ENCODE data around the gene OR1D5.
"Not testable (repeated sequence)": the region's sequence is repeated elsewhere in the genome, so short reads cannot be mapped to it uniquely, and the experiment has no call there.

The OR1D5 gene, protein sequence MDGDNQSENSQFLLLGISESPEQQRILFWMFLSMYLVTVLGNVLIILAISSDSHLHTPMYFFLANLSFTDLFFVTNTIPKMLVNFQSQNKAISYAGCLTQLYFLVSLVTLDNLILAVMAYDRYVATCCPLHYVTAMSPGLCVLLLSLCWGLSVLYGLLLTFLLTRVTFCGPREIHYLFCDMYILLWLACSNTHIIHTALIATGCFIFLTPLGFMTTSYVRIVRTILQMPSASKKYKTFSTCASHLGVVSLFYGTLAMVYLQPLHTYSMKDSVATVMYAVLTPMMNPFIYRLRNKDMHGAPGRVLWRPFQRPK

GRCh38 chr17:3063507-3063906 is at the start of gene OR1D5:
TSS of gene OR1D5 (minus strand) at chr17:3063607. CDS start at chr17:3063607, 0 bp downstream.
- TF ChIP-seq GATA2, GATA3 (IDR thresholded peaks at IDR 0.05; ENCODE audit: low read depth, low read length): not testable (repeated sequence)

GRCh38 chr17:3104322-3104721 is 40.9 kb upstream of the OR1D5 start, which contains the start of gene OR1D2:
TSS of gene OR1D2 (minus strand) at chr17:3104422. CDS start at chr17:3092996, 11,426 bp downstream.
- TF ChIP-seq GATA2 (IDR thresholded peaks at IDR 0.05; ENCODE audit: low read depth, low read length) (no peak), GATA3 (IDR thresholded peaks at IDR 0.05; ENCODE audit: low read depth, low read length) (no peak)

DNA sequence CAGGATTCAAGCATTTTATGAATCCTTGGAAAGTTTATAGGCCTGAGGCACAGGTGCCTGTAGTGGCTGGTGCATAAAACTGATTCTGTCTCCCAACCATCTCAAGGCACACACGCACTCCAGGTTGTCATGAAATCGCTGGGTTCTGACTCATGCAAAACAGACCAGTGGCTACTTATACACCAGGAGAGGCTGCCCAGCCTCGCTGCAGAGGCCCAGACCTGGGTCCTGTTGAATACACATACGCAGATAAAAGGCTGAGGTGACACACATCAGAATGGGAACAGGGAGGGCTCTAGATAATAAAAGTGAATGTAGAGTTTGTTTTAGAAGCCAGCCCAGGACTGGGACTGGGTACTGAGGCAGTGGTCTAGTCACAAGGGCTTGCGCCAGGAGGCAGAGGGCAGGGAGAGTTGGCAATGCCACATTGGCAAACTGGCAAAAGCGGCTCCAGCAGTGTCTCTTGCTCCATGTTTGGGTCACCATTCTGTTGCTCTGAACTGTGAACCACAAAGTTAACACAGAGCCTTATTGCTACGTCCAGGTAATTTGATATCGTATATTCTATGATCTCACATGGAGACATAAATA is 13.6 kb downstream of the OR1D5 start:
- no peak for TF ChIP-seq GATA2 (IDR thresholded peaks at IDR 0.05; ENCODE audit: low read depth, low read length)
- TF ChIP-seq GATA3 (IDR thresholded peaks at IDR 0.05; ENCODE audit: low read depth, low read length), result no peak

- TF ChIP-seq GATA3 (IDR thresholded peaks at IDR 0.05; ENCODE audit: low read depth, low read length) (no peak), GATA2 (IDR thresholded peaks at IDR 0.05; ENCODE audit: low read depth, low read length) (no peak)
These were observed 14.5 kb downstream of the OR1D5 start for GRCh38 chr17:3048727-3049471.

- TF ChIP-seq GATA3 (IDR thresholded peaks at IDR 0.05; ENCODE audit: low read depth, low read length) (no peak), GATA2 (IDR thresholded peaks at IDR 0.05; ENCODE audit: low read depth, low read length) (no peak)
These were observed 16.7 kb downstream of the OR1D5 start for GRCh38 chr17:3046753-3047152.

DNA sequence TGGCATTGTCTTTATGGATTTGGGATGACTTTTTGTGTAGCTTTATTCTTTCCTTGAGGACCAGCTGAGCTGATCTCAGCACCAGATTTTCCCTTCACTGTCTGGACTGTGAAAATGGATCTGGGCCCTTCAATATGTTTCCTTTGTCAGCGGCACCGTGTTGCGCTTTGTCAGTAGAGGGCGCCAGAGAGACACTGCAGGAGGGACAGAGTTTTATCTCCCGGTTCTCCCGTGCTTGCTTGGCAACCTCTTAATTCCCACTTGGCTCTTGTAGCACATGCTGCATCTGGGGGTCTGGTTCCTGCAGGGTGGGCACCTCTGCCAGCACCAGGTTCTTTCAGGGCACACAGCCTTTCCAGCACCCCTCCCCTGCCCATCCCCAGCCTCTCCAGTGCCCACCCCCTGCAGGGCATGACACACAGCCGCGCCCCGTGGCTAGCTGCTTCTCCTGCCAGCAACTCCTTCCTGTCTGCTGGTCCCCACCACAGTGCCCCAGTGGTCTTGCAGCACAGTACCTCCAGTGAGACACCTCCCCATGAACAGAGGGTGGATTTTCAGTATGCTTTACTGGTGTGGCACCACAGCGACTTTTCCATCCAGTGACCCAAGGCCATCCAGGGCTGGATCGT is 19.6 kb downstream of the OR1D5 start:
- no peak for TF ChIP-seq GATA3 (IDR thresholded peaks at IDR 0.05; ENCODE audit: low read depth, low read length)
- TF ChIP-seq GATA2 (IDR thresholded peaks at IDR 0.05; ENCODE audit: low read depth, low read length), result no peak

GRCh38 chr17:3040882-3041281 is 22.5 kb downstream of the OR1D5 start:
- TF ChIP-seq GATA3 (IDR thresholded peaks at IDR 0.05; ENCODE audit: low read depth, low read length), result no peak
- no peak for TF ChIP-seq GATA2 (IDR thresholded peaks at IDR 0.05; ENCODE audit: low read depth, low read length)

DNA sequence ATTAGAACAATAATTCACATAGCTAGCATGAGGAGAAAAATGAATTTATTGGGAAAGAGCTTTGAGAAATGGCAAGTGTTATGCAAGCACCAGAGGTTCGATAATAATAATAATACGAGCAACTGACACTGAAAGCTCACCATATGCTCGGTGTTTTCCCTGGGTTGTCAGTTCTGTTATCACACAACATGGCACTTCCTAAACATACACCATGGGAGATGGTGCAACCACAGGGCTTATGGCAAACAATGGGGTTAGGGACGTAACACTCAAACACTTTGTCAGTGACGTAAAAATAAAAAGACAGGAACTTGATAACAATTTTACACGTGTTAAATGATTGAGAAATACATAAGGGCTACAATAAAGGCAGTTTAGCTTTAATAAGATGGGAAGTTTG is 23.7 kb downstream of the OR1D5 start:
- TF ChIP-seq GATA2 (IDR thresholded peaks at IDR 0.05; ENCODE audit: low read depth, low read length) (no peak), GATA3 (IDR thresholded peaks at IDR 0.05; ENCODE audit: low read depth, low read length) (no peak)

- TF ChIP-seq GATA2 (IDR thresholded peaks at IDR 0.05; ENCODE audit: low read depth, low read length), result no peak
- no peak for TF ChIP-seq GATA3 (IDR thresholded peaks at IDR 0.05; ENCODE audit: low read depth, low read length)
These were observed 24.5 kb downstream of the OR1D5 start for GRCh38 chr17:3038941-3039340.

- TF ChIP-seq GATA2 (IDR thresholded peaks at IDR 0.05; ENCODE audit: low read depth, low read length), result no peak
These were observed 26.1 kb downstream of the OR1D5 start for GRCh38 chr17:3037259-3037658.

- TF ChIP-seq GATA2 (IDR thresholded peaks at IDR 0.05; ENCODE audit: low read depth, low read length) (no peak), GATA3 (IDR thresholded peaks at IDR 0.05; ENCODE audit: low read depth, low read length) (no peak)
These were observed 26.6 kb downstream of the OR1D5 start for GRCh38 chr17:3036800-3037199.

DNA sequence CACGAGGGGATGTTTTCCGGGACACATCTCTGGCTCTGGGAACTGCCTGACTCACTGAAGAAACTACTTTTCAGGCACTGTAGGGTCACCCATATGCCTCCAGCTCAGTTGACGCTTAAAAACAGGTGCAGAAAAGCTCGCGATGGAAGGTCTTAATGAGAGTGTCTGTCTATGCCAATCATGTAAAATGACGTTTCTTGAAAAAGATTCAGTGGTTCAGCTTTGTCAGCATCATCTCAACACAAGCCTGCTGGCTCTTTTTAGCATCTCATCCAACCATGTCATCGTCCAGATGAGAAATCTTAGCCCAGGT is 27.5 kb downstream of the OR1D5 start:
- TF ChIP-seq GATA3 (IDR thresholded peaks at IDR 0.05; ENCODE audit: low read depth, low read length) (no peak), GATA2 (IDR thresholded peaks at IDR 0.05; ENCODE audit: low read depth, low read length) (no peak)

- TF ChIP-seq GATA2 (IDR thresholded peaks at IDR 0.05; ENCODE audit: low read depth, low read length) (no peak), GATA3 (IDR thresholded peaks at IDR 0.05; ENCODE audit: low read depth, low read length) (no peak)
These were observed 28.0 kb downstream of the OR1D5 start for GRCh38 chr17:3035256-3035967.

- TF ChIP-seq GATA3 (IDR thresholded peaks at IDR 0.05; ENCODE audit: low read depth, low read length), result no peak
These were observed 28.9 kb downstream of the OR1D5 start for GRCh38 chr17:3034578-3034920.

Data from SH-SY5Y (cell line).